ENCODE data around the gene BCL11A. TPM values are rescaled to one million over a fixed set of nuclear protein-coding genes. Genes with fewer than 3 reads are reported as not detected.

BCL11A gene
- total and polyA plus RNA-seq, 9 donors, result 0.81 to 5.7 (median 3.2) TPM; not detected in 1

DNA sequence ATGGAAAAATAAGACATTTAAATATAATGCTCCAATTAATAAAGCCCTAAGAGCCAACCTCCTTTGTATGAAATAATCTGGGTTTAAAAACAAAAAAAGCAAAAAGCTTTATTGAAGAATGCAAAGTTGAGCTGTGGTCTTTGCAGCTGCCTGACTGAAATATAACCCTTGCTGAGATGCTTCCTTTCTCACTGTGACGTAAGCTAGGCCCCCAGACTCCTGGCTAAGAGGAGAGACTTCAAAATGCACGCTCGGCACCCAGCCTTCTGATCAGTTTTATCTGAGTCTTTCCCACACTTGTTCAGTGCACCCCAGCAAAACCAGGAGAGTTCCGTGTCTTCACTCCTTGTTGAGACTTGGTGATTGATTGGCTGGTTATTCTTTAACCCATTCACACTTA is 115.3 kb downstream of the BCL11A start:
- Histone ChIP-seq H3K27me3 (no peaks in the 10 kb centered on the region), H3K4me1 (ENCODE audit: insufficient read depth) (no peaks in the 10 kb centered on the region), H3K9me3 (no peaks in the 10 kb centered on the region), H3K36me3 (no peaks in the 10 kb centered on the region), H3K4me3 (no peak overlapping the region), H3K27ac (no peak overlapping the region)
- 90 to 92% (median 92%) methylated on average over 4 of the region's 4 CpGs for WGBS, 3 donors
- intact Hi-C loops (cut with DNase I), result no loop called here
- TF ChIP-seq POLR2A (IDR thresholded peaks at IDR 0.05) (no peak), EP300 (IDR thresholded peaks at IDR 0.05) (no peak)
- TF ChIP-seq, protein P1, sequence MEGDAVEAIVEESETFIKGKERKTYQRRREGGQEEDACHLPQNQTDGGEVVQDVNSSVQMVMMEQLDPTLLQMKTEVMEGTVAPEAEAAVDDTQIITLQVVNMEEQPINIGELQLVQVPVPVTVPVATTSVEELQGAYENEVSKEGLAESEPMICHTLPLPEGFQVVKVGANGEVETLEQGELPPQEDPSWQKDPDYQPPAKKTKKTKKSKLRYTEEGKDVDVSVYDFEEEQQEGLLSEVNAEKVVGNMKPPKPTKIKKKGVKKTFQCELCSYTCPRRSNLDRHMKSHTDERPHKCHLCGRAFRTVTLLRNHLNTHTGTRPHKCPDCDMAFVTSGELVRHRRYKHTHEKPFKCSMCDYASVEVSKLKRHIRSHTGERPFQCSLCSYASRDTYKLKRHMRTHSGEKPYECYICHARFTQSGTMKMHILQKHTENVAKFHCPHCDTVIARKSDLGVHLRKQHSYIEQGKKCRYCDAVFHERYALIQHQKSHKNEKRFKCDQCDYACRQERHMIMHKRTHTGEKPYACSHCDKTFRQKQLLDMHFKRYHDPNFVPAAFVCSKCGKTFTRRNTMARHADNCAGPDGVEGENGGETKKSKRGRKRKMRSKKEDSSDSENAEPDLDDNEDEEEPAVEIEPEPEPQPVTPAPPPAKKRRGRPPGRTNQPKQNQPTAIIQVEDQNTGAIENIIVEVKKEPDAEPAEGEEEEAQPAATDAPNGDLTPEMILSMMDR (IDR thresholded peaks at IDR 0.05), result no peak
- DNase-seq, result no peak

DNA sequence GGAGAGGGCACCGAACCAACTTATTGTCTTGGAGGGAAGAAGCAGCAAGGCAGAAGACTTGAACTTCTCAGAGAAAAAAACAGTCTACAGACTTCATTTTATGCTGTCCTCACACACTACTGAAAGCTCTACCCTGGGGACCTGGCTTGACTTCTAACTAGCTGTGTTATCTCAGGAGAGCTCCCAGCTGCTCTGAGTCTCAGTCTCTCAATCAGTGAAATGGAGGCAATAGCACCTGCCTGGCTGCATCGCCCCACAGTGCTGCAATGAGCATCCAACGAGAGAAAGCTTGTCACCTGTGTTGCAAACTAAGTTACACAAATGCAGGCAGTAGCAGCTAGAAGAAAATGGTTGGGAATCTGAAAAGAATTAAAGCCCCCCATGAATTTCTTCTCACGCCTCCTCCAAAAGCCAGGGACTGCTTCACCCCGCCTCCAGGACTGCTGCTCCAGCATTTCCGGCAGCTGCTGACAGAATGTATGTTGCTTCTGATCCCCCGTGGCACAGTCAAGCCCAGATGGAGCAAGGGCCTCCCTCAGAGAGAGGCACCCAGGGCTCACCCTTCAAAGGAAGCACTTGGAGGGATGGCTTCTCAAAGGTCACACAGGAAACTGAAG is 116.3 kb downstream of the BCL11A start:
- Histone ChIP-seq H3K9me3 (no peaks in the 10 kb centered on the region), H3K27ac (no peak overlapping the region), H3K36me3 (no peaks in the 10 kb centered on the region), H3K27me3 (no peaks in the 10 kb centered on the region), H3K4me1 (ENCODE audit: insufficient read depth) (no peaks in the 10 kb centered on the region), H3K4me3 (no peak overlapping the region)
- no peak for DNase-seq
- WGBS, 3 donors, result 77 to 81% (median 79%) methylated on average over 7 of the region's 7 CpGs
- intact Hi-C loops (cut with DNase I), result no loop called here
- TF ChIP-seq POLR2A (IDR thresholded peaks at IDR 0.05) (no peak), EP300 (IDR thresholded peaks at IDR 0.05) (no peak)
- TF ChIP-seq, protein P1 (IDR thresholded peaks at IDR 0.05), result no peak

DNA sequence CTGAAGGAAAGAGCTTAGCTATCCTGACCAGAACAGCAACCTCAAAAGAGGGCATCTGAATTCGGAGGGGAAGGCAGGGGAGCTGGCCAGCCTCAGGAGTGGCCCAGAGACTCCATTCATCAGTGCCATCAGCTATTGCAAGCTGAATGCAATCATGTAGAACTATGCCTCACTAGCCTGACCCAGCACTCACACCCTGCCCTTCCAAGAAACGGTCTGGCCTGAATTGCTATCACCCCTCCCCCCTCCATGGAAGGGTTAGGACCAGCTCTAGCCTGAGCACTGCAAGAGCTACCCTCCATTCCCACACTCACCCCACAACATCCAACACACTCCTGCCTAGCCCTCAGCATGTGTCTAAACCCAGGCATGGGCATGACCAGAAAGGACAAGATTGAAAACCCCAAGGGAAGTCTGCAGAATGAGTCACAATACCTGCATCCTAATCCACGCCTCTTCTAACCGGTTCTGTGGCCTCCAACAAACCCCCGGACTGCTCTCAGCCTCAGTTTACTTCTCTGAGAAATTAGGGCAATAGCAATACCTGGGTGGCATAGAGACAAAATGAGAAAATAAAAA is 120.3 kb downstream of the BCL11A start:
- no peaks in the 10 kb centered on the region for H3K9me3 ChIP-seq
- no peaks in the 10 kb centered on the region for H3K36me3 ChIP-seq
- 79 to 81% (median 80%) methylated on average over 5 of the region's 5 CpGs for WGBS, 3 donors
- no peak overlapping the region for H3K4me3 ChIP-seq
- H3K27me3 ChIP-seq, result no peaks in the 10 kb centered on the region
- no peak for DNase-seq
- no peaks in the 10 kb centered on the region for H3K4me1 ChIP-seq (ENCODE audit: insufficient read depth)
- intact Hi-C loops (cut with DNase I), result no loop called here
- TF ChIP-seq, protein P1 (IDR thresholded peaks at IDR 0.05), result no peak
- TF ChIP-seq POLR2A (IDR thresholded peaks at IDR 0.05) (no peak), EP300 (IDR thresholded peaks at IDR 0.05) (no peak)
- H3K27ac ChIP-seq, result no peak overlapping the region

DNA sequence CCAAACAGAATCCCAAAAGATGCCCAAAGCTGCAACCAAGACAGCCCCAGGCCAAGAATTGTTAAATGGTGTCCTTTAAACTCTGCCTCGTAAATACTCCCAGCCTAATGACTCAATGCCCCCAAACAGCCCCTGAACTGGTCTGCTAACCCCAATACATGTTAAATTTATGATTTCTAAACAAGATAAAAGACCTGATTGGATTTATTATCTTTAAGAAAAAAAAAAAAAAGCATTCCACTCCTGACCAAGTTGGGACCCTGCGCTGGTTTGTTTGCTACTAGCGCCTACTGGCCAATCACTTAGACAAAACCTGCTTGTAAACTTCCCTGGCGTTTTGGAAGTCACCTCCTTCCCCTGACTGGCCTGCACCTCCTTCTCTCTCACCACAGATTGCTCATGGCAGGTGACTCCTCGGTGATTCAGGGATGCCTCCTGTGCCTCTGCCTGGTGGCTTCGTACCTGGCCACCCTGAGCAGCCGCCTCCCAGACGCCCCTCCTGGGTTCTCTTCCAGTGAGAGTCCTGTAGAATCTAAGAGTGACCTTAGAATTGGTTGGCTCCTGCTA is 121.3 kb downstream of the BCL11A start:
- Histone ChIP-seq H3K36me3 (no peaks in the 10 kb centered on the region), H3K4me1 (ENCODE audit: insufficient read depth) (no peaks in the 10 kb centered on the region), H3K27ac (no peak overlapping the region), H3K4me3 (no peak overlapping the region), H3K27me3 (no peaks in the 10 kb centered on the region), H3K9me3 (no peaks in the 10 kb centered on the region)
- TF ChIP-seq, protein P1 (IDR thresholded peaks at IDR 0.05), result no peak
- TF ChIP-seq POLR2A (IDR thresholded peaks at IDR 0.05) (no peak), EP300 (IDR thresholded peaks at IDR 0.05) (no peak)
- intact Hi-C loops (cut with DNase I), result no loop called here
- 91 to 92% (median 92%) methylated on average over 8 of the region's 8 CpGs for WGBS, 3 donors
- no peak for DNase-seq
